Measurements from ENCODE around the gene SEMA3E.
A peak's percentile ranks its signal among the peaks of the same experiment; 100 is the strongest.

SEMA3E gene

DNA sequence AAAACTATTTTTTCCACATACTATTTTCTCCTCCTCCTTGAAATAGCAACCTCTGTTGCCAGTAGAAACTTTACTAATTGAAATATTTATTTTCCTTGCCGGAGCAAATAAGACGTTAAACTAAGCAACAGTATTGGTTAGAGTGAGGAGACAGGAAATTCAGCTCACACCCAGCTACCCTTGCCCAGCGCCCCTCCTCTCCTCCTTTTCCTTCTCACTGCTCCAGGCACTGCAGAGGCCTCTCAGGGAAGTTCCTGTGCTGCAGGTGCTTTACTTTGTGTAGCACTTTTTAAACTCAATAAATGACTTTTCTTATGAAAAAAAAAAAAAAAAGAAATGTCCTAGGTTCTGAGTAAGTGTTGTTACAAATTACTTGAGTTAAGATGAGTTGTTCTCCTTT, 134.0 kb downstream of the SEMA3E start:
- FAIRE-seq (no peak), DNase-seq (ENCODE audit: insufficient read length) (no peak)
- TF ChIP-seq TAF1 (IDR thresholded peaks at IDR 0.05; ENCODE audit: borderline replicate concordance, low read depth, low read length) (no peak), POLR2A (IDR thresholded peaks at IDR 0.05; ENCODE audit: low read depth, low read length) (no peak), POLR2AphosphoS5 (IDR thresholded peaks at IDR 0.05; ENCODE audit: low read depth, low read length) (no peak)

GRCh38 chr7:83509255-83510021, 139.5 kb downstream of the SEMA3E start:
- FAIRE-seq (peak; percentile 48), DNase-seq (ENCODE audit: insufficient read length) (no peak)
- TF ChIP-seq POLR2AphosphoS5 (IDR thresholded peaks at IDR 0.05; ENCODE audit: low read depth, low read length), result no peak
- no peak for TF ChIP-seq TAF1 (IDR thresholded peaks at IDR 0.05; ENCODE audit: borderline replicate concordance, low read depth, low read length)
- no peak for TF ChIP-seq POLR2A (IDR thresholded peaks at IDR 0.05; ENCODE audit: low read depth, low read length)

DNA sequence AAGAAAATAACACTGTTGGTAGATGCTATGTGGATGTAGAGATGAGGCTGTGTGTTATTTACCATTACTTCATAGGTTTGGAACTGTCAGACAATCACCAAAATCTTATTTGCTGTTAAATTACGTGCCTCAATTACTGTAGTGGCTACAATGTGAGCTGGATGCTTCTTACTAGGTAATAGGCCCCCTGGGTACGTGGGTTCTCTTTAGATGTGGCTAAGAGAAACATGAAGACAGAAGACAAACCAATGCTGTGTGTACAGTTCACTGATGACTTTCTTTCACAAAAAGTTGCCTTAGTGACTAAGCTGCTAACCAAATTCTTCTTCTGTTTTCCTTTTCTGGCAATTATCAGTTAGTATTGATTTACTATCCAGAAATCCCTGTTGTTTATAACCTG, 144.6 kb downstream of the SEMA3E start:
- FAIRE-seq (peak; percentile 21), DNase-seq (ENCODE audit: insufficient read length) (no peak)
- no peak for TF ChIP-seq POLR2AphosphoS5 (IDR thresholded peaks at IDR 0.05; ENCODE audit: low read depth, low read length)
- no peak for TF ChIP-seq POLR2A (IDR thresholded peaks at IDR 0.05; ENCODE audit: low read depth, low read length)
- no peak for TF ChIP-seq TAF1 (IDR thresholded peaks at IDR 0.05; ENCODE audit: borderline replicate concordance, low read depth, low read length)

- TF ChIP-seq POLR2AphosphoS5 (IDR thresholded peaks at IDR 0.05; ENCODE audit: low read depth, low read length) (no peak), TAF1 (IDR thresholded peaks at IDR 0.05; ENCODE audit: borderline replicate concordance, low read depth, low read length) (no peak), POLR2A (IDR thresholded peaks at IDR 0.05; ENCODE audit: low read depth, low read length) (no peak)
- FAIRE-seq (no peak), DNase-seq (ENCODE audit: insufficient read length) (no peak)
These were observed 146.3 kb downstream of the SEMA3E start for GRCh38 chr7:83502636-83503035.

GRCh38 chr7:83494683-83495082, 154.3 kb downstream of the SEMA3E start:
- TF ChIP-seq TAF1 (IDR thresholded peaks at IDR 0.05; ENCODE audit: borderline replicate concordance, low read depth, low read length), result no peak
- TF ChIP-seq POLR2AphosphoS5 (IDR thresholded peaks at IDR 0.05; ENCODE audit: low read depth, low read length), result no peak
- no peak for TF ChIP-seq POLR2A (IDR thresholded peaks at IDR 0.05; ENCODE audit: low read depth, low read length)
- FAIRE-seq (no peak), DNase-seq (ENCODE audit: insufficient read length) (no peak)

- FAIRE-seq (no peak), DNase-seq (ENCODE audit: insufficient read length) (no peak)
- TF ChIP-seq POLR2A (IDR thresholded peaks at IDR 0.05; ENCODE audit: low read depth, low read length), result no peak
- no peak for TF ChIP-seq POLR2AphosphoS5 (IDR thresholded peaks at IDR 0.05; ENCODE audit: low read depth, low read length)
- TF ChIP-seq TAF1 (IDR thresholded peaks at IDR 0.05; ENCODE audit: borderline replicate concordance, low read depth, low read length), result no peak
These were observed 156.1 kb downstream of the SEMA3E start for GRCh38 chr7:83492802-83493201.

DNA sequence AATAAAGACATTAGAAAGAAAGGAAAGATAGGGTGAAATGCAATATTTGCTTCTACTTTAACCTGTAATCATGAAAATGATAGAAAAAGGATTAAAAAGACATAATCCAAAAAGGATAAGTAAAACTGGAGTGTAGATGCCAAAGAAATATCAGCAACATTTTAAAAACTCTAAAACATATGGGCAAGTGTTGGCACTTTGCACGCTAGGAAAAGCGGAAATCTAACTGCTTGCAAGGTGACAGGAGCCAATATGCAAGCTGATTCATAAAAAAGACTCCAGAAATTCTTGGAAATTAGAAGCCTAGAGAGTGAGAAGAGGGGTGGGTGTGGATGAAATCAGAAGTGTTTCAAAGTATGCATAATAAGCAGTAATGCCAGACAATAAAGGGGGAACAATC, 161.1 kb downstream of the SEMA3E start:
- FAIRE-seq, result no peak
- TF ChIP-seq POLR2A (IDR thresholded peaks at IDR 0.05; ENCODE audit: low read depth, low read length) (no peak), POLR2AphosphoS5 (IDR thresholded peaks at IDR 0.05; ENCODE audit: low read depth, low read length) (no peak), TAF1 (IDR thresholded peaks at IDR 0.05; ENCODE audit: borderline replicate concordance, low read depth, low read length) (no peak)
- no peak for DNase-seq (ENCODE audit: insufficient read length)

DNA sequence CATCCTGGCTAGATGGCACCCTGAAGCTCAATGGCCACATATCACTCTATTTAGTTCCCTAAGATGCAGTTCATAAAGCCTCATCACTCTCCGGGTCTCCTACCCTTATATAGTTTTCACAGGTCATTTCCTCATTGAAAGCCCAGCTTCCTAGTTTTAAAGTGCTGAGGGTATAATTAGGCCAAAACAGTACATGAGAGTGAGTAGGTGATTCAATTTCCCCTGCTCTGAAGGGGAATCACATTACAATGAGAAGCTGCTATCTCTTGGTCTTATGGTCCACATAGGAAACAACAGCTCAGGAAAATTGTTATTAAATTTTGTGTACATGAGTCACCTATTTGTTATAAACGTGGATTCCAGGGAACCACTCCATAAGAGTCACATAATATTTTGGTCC, 162.0 kb downstream of the SEMA3E start:
- TF ChIP-seq TAF1 (IDR thresholded peaks at IDR 0.05; ENCODE audit: borderline replicate concordance, low read depth, low read length) (no peak), POLR2AphosphoS5 (IDR thresholded peaks at IDR 0.05; ENCODE audit: low read depth, low read length) (no peak), POLR2A (IDR thresholded peaks at IDR 0.05; ENCODE audit: low read depth, low read length) (no peak)
- FAIRE-seq (no peak), DNase-seq (ENCODE audit: insufficient read length) (no peak)

- DNase-seq (ENCODE audit: insufficient read length), result no peak
- FAIRE-seq, result no peak
- TF ChIP-seq POLR2AphosphoS5 (IDR thresholded peaks at IDR 0.05; ENCODE audit: low read depth, low read length) (no peak), POLR2A (IDR thresholded peaks at IDR 0.05; ENCODE audit: low read depth, low read length) (no peak), TAF1 (IDR thresholded peaks at IDR 0.05; ENCODE audit: borderline replicate concordance, low read depth, low read length) (no peak)
These were observed 162.4 kb downstream of the SEMA3E start for GRCh38 chr7:83486536-83486935.

- FAIRE-seq (no peak), DNase-seq (ENCODE audit: insufficient read length) (no peak)
- TF ChIP-seq POLR2A (IDR thresholded peaks at IDR 0.05; ENCODE audit: low read depth, low read length) (no peak), TAF1 (IDR thresholded peaks at IDR 0.05; ENCODE audit: borderline replicate concordance, low read depth, low read length) (no peak), POLR2AphosphoS5 (IDR thresholded peaks at IDR 0.05; ENCODE audit: low read depth, low read length) (no peak)
These were observed 164.1 kb downstream of the SEMA3E start for GRCh38 chr7:83484826-83485225.

DNA sequence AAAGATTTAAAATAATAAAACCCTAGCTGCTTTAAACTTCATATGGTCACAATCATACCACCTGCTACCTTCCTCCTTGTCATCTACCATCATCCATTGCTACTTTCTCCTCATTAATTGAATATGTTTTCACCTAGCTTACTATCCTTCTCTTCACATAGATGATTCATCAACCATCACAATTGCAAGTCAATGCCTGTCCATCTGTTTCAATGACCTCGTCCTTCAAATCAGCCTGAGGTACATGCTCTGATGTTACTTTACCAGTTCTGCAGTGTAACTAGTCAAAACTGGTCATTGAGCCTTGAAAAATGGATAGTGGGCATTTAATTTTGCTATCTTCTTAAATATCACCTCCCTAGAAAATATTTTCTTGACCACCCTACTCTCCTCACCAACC, 164.7 kb downstream of the SEMA3E start:
- DNase-seq (ENCODE audit: insufficient read length) (no peak), FAIRE-seq (no peak)
- no peak for TF ChIP-seq POLR2AphosphoS5 (IDR thresholded peaks at IDR 0.05; ENCODE audit: low read depth, low read length)
- TF ChIP-seq POLR2A (IDR thresholded peaks at IDR 0.05; ENCODE audit: low read depth, low read length), result no peak
- TF ChIP-seq TAF1 (IDR thresholded peaks at IDR 0.05; ENCODE audit: borderline replicate concordance, low read depth, low read length), result no peak

DNA sequence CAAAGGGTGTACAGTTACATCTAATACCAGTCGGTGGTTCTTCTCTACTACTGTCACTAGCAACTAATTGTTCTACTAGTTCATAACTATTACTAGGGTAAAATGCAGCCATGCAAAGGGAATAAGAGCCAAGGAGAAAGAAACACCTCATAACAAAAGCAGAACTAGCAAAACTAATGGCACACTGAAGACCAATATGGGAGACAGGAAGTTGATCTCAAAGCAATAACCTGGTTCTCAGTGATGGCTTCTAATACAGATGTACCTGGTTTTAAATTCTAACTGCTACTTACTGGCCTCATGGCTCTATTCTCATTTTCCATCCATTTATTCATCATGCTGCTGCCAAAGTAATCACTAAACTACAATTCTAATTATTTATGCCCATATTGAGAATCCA, 170.3 kb downstream of the SEMA3E start:
- DNase-seq (ENCODE audit: insufficient read length), result no peak
- no peak for FAIRE-seq
- TF ChIP-seq POLR2AphosphoS5 (IDR thresholded peaks at IDR 0.05; ENCODE audit: low read depth, low read length) (no peak), TAF1 (IDR thresholded peaks at IDR 0.05; ENCODE audit: borderline replicate concordance, low read depth, low read length) (no peak), POLR2A (IDR thresholded peaks at IDR 0.05; ENCODE audit: low read depth, low read length) (no peak)

All from GM12892 (cell line).